Calu3 (cell line): ENCODE data around the gene VPS26A. TPM values are rescaled to one million over a fixed set of nuclear protein-coding genes. Genes with fewer than 3 reads are reported as not detected.

Experiments
- BruUV-seq: library from RNA; stranded (reverse); fragments of 400-500 nt; replicated peaks from 2 replicates; lab custom pipeline; 2021; lab: Mats Ljungman, UMichigan
- CTCF ChIA-PET: fragments of 300-600 bp; sonication (Branson Sonifier 250); formaldehyde crosslinking; loops from one replicate; lab custom pipeline; 2022; ENCODE audit warnings: antibody characterized with exemption; lab: Charles Lee
- DNase-seq: peaks from one replicate; pipeline ENCODE4 v3.0.0; 2022
- H3K27ac Mint-ChIP-seq: one replicate; pipeline ENCODE4 v1.8.0; 2022; ENCODE audit warnings: mixed read lengths; ENCODE audit not compliant: unreplicated experiment
- H3K27me3 Mint-ChIP-seq: one replicate; pipeline ENCODE4 v1.8.0; 2022; ENCODE audit warnings: mixed read lengths; ENCODE audit not compliant: unreplicated experiment
- H3K36me3 Mint-ChIP-seq: one replicate; pipeline ENCODE4 v1.8.0; 2022; ENCODE audit warnings: mild to moderate bottlenecking, moderate library complexity, mixed read lengths; ENCODE audit not compliant: insufficient read depth, unreplicated experiment
- H3K4me1 Mint-ChIP-seq: one replicate; pipeline ENCODE4 v1.8.0; 2022; ENCODE audit warnings: mild to moderate bottlenecking, low read depth, mixed read lengths; ENCODE audit not compliant: unreplicated experiment
- H3K4me3 Mint-ChIP-seq: one replicate; pipeline ENCODE4 v1.8.0; 2022; ENCODE audit warnings: mild to moderate bottlenecking, low read depth, moderate library complexity, mixed read lengths; ENCODE audit not compliant: unreplicated experiment
- H3K9me3 Mint-ChIP-seq: one replicate; pipeline ENCODE4 v1.8.0; 2022; ENCODE audit warnings: low read depth, mixed read lengths; ENCODE audit not compliant: unreplicated experiment
- intact Hi-C: fragments of 100-400 bp; cut with micrococcal nuclease; formaldehyde crosslinking; loops from one replicate; pipeline ENCODE4 v1.10.0; 2022; ENCODE audit not compliant: unreplicated experiment
- total RNA-seq: library from RNA; stranded (reverse); gene quantifications from 2 replicates; pipeline ENCODE4 v1.2.3, GENCODE V29; 2022
- TF ChIP-seq, protein P1 (sequence below): fragments of 200-600 bp; IDR thresholded peaks from one replicate; pipeline ENCODE4 v1.8.0; 2022; ENCODE audit warnings: antibody characterized with exemption; ENCODE audit not compliant: unreplicated experiment

VPS26A gene
- total RNA-seq, 1 experiment from 2014 or later = 80.3 TPM

- Mint-ChIP-seq H3K4me1 (no peaks in the 10 kb centered on the region), H3K4me3 (no peak overlapping the region), H3K36me3 (no peaks in the 10 kb centered on the region), H3K9me3 (no peaks in the 10 kb centered on the region), H3K27me3 (no peaks in the 10 kb centered on the region), H3K27ac (peak overlapping the region; percentile 8)
- intact Hi-C loops = loop anchor here (1.0 to 2.0 kb wide), 2 partner anchors 30 to 88 kb away; no protein-coding TSS in a partner anchor
- BruUV-seq = no TSS peak
- TF ChIP-seq, protein P1, sequence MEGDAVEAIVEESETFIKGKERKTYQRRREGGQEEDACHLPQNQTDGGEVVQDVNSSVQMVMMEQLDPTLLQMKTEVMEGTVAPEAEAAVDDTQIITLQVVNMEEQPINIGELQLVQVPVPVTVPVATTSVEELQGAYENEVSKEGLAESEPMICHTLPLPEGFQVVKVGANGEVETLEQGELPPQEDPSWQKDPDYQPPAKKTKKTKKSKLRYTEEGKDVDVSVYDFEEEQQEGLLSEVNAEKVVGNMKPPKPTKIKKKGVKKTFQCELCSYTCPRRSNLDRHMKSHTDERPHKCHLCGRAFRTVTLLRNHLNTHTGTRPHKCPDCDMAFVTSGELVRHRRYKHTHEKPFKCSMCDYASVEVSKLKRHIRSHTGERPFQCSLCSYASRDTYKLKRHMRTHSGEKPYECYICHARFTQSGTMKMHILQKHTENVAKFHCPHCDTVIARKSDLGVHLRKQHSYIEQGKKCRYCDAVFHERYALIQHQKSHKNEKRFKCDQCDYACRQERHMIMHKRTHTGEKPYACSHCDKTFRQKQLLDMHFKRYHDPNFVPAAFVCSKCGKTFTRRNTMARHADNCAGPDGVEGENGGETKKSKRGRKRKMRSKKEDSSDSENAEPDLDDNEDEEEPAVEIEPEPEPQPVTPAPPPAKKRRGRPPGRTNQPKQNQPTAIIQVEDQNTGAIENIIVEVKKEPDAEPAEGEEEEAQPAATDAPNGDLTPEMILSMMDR = peak; percentile 67
- CTCF ChIA-PET = interaction anchor here (1.1 to 5.4 kb wide), 4 partner anchors 86 to 129 kb away, joined by 3 to 45 read pairs (median 4); partner anchors contain the start of gene KIFBP
- peak; percentile 87 for DNase-seq
These were observed 30.8 kb upstream of the VPS26A start for GRCh38 chr10:69092959-69093850.

- Mint-ChIP-seq H3K27me3 (no peaks in the 10 kb centered on the region), H3K4me3 (no peak overlapping the region), H3K9me3 (no peaks in the 10 kb centered on the region), H3K4me1 (no peaks in the 10 kb centered on the region), H3K27ac (no peak overlapping the region), H3K36me3 (no peaks in the 10 kb centered on the region)
- TF ChIP-seq, protein P1 = no peak
- no peak for DNase-seq
- no TSS peak for BruUV-seq
- intact Hi-C loops = loop anchor here (1.0 to 2.0 kb wide), 2 partner anchors 31 to 89 kb away; no protein-coding TSS in a partner anchor
- CTCF ChIA-PET = interaction anchor here (1.1 to 5.4 kb wide), 6 partner anchors 13 to 138 kb away, joined by 3 to 45 read pairs (median 4); partner anchors contain the start of genes DDX21 and KIFBP
These were observed 30.0 kb upstream of the VPS26A start for GRCh38 chr10:69093933-69094332.

- no peak for DNase-seq
- H3K9me3 Mint-ChIP-seq = no peaks in the 10 kb centered on the region
- H3K27me3 Mint-ChIP-seq = peaks cover 7% of the 10 kb centered on the region
- H3K27ac Mint-ChIP-seq = no peak overlapping the region
- CTCF ChIA-PET = interaction anchor here (0.5 to 5.4 kb wide), 2 partner anchors 32 to 91 kb away, joined by 5 to 45 read pairs; no protein-coding TSS in a partner anchor
- H3K36me3 Mint-ChIP-seq = no peaks in the 10 kb centered on the region
- no peaks in the 10 kb centered on the region for H3K4me1 Mint-ChIP-seq
- BruUV-seq = no TSS peak
- intact Hi-C loops = no loop called here
- TF ChIP-seq, protein P1 = no peak
- H3K4me3 Mint-ChIP-seq = no peak overlapping the region
These were observed 27.9 kb upstream of the VPS26A start for GRCh38 chr10:69096045-69096444.

GRCh38 chr10:69097729-69098128, 26.2 kb upstream of the VPS26A start:
- TF ChIP-seq, protein P1 = no peak
- CTCF ChIA-PET = no interaction called here
- Mint-ChIP-seq H3K36me3 (no peaks in the 10 kb centered on the region), H3K27me3 (peaks cover 24% of the 10 kb centered on the region), H3K4me1 (peaks cover 8% of the 10 kb centered on the region), H3K4me3 (no peak overlapping the region), H3K9me3 (no peaks in the 10 kb centered on the region), H3K27ac (no peak overlapping the region)
- DNase-seq = no peak
- intact Hi-C loops = no loop called here
- no TSS peak for BruUV-seq
